HG03378 (cell line): Measurements from ENCODE around the gene INTS7.
"Not testable (repeated sequence)": the region's sequence is repeated elsewhere in the genome, so short reads cannot be mapped to it uniquely, and the experiment has no call there.

ENCODE experiments used
- ATAC-seq: cut with Tn5 transposase; IDR thresholded peaks from one replicate; pipeline ENCODE4 v1.9.1; 2021; ENCODE audit warnings: mild to moderate bottlenecking, moderate library complexity; ENCODE audit not compliant: unreplicated experiment

INTS7 gene

DNA sequence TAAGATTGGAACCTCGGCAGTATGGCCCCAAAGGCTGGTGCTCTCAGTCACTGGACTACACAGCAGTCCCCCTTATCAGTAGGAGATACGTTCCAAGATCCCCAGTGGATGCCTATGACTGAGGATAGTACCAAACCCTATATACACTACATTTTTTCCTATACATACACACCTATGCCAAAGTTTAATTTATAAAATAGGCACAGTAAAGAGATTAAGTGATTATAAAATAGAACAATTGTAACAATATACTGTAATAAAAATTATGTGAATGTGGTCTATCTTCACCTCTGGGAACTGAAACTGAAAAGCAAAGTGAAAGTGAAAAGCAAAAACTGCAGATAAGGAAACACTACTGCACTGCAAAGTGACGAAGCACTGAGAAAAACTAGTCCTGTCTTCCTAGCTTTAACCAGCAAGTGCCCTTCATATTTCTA lies 96.8 kb downstream of the INTS7 start:
- peak; percentile 23 for ATAC-seq

DNA sequence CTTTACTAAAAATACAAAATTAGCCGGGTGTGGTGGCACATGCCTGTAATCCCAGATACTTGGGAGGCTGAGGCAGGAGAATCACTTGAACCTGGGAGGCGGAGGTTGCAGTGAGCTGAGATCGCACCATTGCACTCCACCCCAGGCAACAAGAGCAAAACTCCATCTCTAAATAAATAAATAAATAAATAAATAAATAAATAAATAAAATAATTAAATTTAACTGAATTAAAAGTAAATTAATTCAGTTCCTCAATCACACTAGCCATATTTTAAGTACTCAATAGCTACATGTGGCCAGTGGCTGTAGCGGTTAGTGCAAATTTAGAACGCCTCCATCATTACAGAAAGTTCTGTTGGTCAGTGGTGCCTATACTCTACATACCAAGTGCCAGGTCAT lies 97.9 kb downstream of the INTS7 start:
- ATAC-seq = not testable (repeated sequence)

DNA sequence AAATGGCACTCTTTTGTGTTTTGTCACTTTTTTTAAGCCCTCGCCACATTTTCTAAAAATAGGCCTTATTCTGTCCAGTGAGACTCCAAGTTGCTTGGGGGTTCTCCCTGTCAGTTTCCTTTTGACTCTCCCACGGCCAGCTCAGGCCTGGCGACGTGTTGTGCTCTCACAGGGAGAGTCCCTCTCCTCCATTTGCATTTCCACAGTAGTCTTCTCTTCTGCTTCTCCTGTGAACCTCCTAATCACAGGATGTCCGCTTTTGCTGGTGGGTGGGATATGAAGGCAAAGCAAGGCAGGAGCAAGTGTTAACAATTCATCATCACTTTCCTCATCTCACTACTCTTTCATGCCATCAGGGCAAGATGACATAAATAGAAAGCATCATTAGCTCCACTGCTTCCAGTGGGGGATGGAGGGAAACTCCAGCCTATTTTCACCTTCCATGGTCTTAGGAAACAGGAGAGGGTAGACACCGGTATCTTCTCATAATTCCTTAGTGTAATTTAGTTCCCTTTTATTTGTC lies 99.8 kb downstream of the INTS7 start:
- peak; percentile 68 for ATAC-seq

DNA sequence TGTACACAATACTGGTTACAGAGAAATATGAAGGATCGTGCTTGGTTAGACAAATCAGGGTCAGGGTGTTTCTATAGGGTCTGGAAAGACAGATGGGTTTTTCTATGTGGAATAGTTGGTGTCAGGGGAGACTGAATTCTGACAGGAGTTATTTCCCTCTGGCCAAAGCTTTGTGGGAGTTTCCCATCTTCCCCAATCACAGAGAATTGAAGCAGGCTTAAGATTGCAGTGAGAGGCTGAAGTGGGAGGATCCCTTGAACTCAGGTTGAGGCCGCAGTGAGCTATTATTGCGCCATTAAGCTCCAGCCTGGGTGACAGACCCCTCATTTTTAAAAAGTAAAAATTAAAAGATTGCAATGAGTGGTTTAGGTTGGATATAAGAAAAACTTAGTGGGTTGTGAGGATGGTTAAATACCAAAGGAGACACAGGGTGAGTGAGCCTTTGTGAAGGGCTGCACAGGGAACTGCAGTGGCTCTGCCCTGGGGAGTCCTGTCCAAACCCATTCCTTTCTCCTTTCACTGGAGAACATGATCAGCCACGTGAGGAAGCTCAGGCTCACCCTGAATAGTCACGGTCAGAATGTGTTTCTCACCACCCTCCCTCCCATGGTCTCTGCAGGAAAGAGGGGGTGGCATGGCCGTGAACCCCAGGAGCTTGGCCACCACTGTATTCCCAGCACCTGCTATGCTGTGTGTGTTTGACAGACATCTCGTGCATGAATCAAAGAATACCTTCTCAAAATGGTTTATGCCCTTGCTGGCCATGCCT lies 101.2 kb downstream of the INTS7 start:
- no peak for ATAC-seq

DNA sequence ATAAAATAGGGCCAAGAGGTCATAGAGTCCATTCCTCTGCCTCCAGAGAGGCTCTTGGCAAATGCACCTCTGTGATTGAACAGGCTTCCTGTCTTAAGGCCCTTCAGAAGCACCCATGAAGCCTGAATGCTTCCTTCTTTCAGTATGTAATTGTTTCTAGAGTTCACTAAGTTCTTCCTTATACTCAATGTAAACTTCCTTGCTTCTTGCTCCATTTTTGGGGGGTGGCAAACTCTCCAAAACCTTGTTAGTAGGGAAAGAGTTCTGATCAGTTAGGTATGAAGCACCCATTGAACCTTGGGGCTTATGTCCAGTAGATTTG lies 102.5 kb downstream of the INTS7 start:
- ATAC-seq = no peak

DNA sequence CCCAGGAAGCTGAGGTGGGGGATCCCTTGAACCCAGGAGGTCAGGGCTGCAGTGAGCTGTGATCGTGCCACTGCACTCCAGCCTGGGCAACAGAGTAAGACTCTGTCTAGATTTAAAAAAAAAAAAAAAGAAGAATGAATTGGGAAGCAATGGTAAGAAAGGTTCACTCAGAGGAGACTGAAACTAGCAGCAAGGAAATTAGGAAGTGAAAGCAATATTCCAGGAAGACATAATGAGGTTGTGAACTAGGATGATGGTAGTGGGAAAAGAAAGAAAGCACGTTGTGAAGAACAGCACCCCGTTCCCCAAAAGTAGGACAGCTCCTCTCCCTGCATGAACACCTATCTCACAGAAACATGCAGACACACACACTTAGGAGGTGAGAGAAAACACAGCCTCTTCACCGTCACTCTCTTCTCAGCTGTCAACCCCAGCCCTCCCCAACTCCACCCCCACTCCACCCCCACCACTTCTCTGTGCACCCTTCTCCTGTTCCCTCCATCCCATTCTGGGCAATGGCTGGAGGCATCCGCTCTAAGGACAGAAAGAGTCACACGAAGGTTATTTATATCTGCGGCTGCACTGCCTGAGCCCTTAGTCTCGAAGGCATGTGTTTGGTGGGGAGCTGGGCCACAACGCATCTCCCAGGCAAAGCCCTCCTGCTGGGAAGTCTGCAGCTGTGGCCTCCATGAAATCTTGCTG lies 103.0 kb downstream of the INTS7 start:
- no peak for ATAC-seq

DNA sequence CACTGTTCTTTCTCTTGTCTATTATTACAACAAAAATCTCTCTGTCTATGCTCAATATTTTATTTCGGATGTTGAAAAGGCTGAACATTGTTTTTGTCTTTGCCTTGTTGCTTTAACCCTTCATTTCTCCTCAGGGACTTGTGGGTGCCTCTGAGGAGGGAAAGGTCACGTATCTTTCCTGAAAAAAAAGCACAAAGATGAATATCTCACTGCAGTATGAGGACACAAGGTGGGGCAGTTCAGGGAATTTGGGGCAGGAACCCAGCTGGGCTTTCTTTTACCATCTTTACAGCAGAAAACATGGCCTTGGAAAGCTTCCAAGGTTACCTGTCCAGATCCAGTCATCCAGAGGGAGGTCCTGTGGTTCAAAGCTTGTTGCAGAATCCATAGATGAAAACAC lies 105.7 kb downstream of the INTS7 start:
- no peak for ATAC-seq

DNA sequence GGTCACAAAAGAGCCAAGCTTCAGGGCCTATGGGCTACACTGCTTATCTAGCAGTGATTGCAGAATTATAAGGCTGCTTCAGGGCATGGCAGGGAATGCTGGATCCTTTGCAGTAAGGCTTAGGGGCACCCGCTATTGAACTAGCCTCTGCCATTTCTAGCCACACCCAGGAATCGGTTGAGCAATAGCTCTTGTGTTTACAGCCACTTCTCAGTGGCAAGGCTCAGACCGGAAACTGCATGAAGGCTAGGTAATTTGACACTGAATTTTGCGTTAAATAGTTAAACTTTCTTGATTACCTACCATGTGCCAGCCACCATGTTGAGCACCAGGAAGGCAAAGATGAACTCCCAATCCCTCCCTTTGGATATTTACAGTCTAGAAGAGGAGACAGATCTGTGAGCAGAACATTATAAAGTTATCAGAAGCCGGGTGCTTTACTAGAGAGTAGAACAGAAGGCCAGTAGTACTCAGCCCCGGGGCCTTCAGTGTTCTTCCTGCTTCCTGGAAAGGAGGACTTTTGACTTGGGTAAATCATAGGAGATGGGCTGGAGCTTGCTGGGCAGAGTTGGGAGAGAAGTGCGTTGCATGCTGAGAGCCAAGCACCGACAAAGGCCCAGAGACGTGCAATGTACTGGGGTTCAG lies 106.2 kb downstream of the INTS7 start:
- ATAC-seq = no peak

DNA sequence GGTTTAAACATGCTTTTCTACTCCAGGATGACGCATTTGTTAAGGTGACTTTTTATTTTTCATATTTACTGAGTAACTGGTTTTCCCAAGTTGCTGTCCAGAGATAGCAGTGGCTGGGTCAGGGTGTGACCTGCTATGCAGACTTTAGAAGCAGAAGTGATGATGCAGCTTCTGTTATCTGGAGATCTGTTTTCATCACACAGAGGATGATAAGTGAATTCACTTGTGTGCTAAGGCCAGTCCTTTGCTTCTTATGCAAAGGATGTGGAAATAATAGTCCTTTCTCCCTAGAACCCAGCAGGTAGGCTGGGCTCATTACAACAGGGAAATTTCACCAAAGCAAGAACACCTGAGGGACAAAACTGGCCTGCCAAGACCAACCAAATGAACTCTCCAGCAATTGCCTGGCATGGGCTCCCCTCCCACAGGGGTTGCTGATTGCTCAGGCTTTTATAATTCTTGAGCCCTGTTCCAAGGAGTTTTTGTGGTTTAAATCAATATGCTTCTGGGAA lies 107.0 kb downstream of the INTS7 start:
- ATAC-seq = no peak

DNA sequence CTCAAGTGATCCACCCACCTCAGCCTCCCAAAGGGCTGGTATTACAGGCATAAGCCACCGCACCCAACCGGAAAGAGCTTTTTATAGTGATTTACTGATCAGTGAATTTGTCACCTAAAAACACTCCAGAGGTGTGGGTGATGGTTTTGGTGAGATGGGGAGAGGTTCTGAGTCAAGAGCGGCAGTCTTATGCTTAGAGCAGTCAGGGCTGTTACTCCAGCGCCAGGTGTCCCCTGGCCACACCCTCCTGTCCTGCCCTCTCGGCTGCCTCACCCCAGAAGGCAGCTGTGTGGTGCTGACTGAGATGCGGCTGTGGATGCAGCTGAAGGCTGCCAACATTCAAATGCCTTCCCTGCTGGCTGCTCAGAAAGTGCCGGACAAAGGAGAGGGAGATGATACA lies 110.3 kb downstream of the INTS7 start:
- ATAC-seq = no peak

DNA sequence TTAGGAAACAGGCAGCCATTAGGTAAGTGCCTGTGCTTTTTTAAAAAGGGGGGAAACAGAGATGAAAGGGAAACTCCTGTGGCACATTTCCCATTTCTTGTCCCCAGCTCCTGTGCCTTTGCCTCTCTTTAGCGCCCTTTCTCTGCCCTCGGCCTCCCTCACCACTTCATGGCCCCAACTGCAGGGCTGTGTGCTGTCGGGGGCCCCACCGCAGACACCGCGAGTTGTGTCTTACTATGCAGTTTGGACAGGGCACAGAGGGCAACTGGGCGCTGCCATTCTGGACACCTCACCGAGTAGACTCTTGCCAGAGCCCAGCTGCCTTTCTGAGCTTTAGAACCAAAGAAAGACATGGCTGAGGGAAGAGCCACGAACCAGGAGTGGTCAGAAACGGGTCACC lies 111.1 kb downstream of the INTS7 start:
- no peak for ATAC-seq

DNA sequence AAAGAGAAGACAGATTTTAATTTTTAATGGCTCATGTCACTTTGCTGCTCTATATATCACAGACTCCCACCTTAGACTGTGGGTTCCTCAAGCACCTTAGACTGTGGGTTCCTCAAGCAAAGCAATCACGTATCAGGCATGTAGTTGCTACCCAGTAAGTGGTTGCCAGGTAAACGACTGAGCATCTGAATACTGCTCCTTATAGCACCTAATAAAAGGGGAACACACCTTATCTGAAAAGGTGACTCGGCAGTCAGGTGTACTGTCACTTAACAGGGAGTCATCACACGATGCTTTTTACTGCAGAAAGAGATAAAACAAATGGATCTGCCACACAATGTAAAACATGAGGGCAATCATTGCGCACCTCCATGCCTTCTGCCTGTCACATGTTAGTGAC lies 112.3 kb downstream of the INTS7 start:
- no peak for ATAC-seq

DNA sequence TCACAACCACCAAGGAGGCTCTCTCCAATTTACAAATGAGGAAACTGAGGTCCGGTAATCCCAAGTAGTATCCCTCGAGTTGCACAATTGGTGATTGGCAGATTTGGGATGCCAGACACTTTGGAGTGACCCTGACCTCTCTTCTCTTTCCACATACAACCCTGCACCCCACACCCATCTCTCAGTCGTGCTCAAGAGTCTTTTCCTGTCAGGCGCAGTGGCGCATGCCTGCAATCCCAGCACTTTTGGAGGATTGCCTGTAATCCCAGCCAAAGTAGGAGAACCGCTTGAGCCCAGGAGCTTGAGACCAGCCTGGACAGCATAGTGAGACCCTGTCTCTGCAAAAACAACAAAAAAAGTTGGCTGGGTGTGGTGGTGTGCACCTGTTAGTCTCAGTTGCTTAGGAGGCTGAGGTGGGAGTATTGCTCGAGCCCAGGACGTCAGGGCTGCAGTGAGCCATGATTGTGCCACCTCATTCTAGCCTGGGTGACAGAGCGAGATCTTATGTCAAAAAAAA lies 113.7 kb downstream of the INTS7 start:
- no peak for ATAC-seq

DNA sequence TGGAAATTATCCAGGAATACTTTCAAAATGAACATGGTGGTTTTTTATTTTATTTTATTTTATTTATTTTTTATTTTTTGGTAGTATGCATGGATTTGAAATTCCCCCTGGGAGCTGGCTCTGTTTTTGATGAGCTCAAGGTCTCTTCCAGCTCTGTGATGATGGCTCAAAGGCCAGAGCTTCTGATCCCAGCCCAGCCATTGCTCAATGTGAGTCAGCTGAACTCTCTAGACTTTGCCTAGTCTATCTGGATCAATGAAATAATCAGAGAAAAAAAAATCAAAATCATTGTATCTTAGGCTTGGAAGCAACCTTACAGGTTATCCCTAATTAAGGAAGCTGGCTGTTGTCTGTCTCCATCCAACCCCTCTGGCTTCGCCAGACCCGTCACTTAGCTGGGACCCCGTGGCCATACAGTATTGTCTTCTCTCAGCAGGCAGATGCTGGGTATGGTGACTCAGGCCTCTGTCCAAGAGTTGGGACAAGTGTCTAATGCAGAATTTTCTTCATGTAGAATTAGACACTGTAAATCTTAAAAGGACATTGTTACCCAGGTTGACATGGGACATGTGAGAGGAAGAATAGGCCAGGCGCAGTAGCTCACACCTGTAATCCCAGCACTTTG lies 114.6 kb downstream of the INTS7 start:
- no peak for ATAC-seq

DNA sequence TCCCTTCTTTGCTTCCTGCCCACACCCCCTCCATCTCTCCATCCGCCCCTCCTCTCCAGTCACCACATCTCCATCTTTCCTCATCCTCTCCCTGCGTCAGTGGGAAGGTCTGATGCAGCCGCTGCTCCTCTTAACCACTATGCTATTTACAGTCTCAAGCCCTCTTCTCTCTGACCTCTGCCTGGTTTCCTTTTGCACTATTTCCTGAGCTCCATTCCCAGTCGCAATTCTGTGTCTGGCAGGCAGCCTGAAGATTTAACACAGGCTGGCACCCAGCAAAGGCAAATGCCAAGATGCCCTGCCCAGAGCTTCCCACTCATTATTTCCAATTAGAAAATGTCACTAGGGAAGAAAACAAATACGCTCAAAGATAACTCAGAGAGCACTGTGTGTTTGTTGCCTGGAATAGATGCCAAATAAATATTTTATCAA lies 115.2 kb downstream of the INTS7 start:
- no peak for ATAC-seq

DNA sequence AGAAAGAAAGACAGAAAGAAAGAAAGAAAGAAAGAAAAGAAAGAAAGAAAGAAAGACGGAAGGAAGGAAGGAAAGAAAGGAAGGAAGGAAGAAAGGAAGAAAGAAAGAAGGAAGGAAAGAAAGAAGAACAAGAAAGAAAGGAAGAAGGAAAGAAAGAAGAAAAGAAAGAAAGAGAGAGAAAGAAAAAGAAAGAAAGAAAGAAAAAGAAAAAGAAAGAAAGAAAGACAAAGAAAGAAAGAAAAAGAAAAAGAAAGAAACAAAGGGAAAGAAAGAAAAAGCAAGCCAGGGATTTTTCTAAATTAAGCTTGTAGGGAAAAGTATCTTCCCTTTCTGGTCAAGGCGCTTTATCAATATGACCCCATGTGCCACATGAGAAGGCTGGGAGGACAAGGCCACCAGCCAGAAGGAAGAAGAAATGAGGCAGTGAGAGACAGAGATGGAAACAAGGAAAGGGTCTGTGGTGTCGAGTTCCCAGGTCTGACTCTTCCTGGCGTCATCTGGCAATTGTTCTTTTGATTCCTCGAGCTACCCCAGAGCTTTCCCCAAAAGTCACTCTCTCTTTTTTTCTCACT lies 116.4 kb downstream of the INTS7 start:
- no peak for ATAC-seq

DNA sequence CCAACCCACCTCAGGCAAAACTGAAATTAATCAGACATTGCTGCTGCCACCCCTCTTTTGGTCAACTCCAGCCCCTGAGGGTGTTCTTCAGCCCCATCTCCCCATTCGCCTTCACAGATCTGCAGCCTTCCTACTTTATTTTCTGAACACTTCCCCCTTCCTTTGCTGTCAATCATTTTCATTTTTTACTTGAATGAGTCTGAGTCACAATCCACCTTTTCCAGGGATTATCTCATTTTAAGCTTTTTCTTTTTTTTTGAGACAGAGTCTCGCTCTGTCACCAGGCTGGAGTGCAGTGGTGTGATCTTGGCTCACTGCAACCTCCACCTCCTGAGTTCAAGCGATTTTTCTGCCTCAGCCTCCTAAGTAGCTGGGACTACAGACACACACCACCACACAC lies 118.9 kb downstream of the INTS7 start:
- ATAC-seq = not testable (repeated sequence)

DNA sequence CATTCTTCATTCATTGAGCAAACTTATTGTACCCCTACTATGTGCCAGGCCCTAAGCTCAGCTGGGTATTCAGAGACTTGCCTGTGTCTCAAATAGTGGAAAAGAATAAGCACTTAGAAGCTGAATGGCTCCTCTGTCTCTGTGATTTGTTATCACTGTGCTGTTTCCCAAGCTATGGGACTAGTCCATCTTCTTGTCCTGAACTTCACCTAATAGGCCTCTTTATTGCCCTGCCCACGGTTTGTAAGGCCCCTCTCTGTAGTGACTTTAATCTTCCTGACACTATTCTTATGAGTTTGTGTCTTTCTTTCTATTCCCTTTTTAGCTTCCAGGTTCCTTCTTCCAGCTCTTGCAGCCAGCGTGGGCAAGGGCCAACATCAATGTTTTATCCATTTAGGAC lies 119.4 kb downstream of the INTS7 start:
- ATAC-seq = no peak

DNA sequence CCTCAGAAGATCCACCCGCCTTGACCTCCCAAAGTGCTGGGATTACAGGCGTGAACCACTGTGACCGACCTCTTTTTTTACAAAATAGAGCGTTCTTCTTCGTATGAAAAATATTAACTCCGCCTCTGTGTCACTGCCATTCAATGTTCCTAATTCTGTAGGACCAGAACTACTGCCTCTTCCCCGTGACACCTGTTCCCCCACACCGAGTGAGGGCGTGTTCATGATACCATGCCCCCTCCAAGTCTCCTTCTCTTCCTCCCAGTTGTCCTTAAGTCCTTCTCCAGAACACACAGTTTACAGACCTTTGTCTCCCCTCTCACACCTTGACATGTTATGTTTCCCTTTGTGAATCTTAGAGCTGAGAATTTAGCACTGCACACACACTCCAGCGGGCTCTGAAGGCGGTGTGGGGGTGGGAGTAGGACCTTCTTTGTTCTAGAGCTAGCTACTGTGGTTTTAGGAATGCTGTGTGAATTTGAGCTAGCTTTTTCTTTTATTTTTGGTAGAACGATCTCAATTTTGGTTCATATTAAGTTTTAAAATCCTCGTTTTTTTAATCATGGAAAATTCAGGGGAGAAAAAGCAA lies 122.4 kb downstream of the INTS7 start:
- ATAC-seq = no peak

DNA sequence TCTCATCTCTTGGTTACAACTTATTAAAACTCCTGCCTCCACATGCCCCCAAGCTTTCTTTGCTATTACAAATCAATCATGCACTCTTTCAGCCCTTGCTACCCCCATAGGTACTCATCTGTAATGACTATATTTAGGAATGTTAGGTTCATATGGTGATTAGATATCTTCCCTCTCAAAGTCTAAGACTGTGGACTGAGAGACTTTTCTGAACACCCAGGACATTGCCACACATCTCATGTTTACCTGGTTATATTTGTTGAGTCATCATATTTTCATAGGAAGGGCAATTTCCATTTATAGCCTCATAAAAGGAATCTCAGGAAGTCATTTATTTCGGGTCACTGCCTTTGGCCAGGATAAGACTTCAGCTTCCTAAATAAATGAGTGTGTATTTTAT lies 123.3 kb downstream of the INTS7 start:
- no peak for ATAC-seq
